Erythroblast (primary cell): ENCODE data around the gene NFU1.

Experiments used
- GATA1 ChIP-seq: IDR thresholded peaks from 2 replicates; pipeline ENCODE4 v1.6.1; 2011; ENCODE audit warnings: low read depth, mild to moderate bottlenecking, control low read depth, low read length, moderate library complexity
- POLR2A ChIP-seq: IDR thresholded peaks from 2 replicates; pipeline ENCODE4 v1.6.1; 2011; ENCODE audit warnings: mild to moderate bottlenecking, low read length

DNA sequence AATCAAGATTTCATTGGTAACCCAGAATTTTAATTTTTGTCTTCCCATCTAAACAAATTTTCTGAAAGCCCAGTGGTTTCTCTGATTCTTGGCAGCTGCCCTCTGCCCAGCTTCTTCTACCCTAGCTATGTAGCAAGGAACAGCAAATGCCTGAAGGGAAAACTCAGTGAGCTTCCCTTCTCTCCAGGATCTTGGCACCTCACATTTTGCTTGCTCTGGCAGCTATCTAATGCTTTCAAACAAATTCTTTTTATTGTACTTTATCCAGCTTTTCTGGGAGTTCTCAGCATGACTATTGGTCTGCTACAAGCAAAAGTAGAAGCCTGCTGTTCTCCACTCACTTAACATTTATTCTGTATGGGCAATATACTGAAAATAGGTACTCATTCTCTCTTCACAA is 31.9 kb downstream of the NFU1 start:
- TF ChIP-seq POLR2A (no peak), GATA1 (no peak)
